MCF 10A (cell line): ENCODE measurements around the gene MBLAC1. TPM values are rescaled to one million over a fixed set of nuclear protein-coding genes. Genes with fewer than 3 reads are reported as not detected.
A peak's percentile ranks its signal among the peaks of the same experiment; 100 is the strongest.

Source experiments
- BruUV-seq: library from RNA; stranded (reverse); fragments of 400-500 nt; replicated peaks from 2 replicates; lab custom pipeline; 2021; lab: Mats Ljungman, UMichigan
- CTCF ChIA-PET: fragments of 300-600 bp; sonication (Branson Sonifier 250); formaldehyde crosslinking; extraction: SDS; loops from one replicate; lab custom pipeline; 2021; ENCODE audit warnings: antibody characterized with exemption, inconsistent platforms; lab: Yijun Ruan, JAX
- POLR2A ChIA-PET: fragments of 300-600, 350-650 bp; sonication (Branson Sonifier 250); formaldehyde crosslinking; extraction: SDS; loops from one replicate; lab custom pipeline; 2020; ENCODE audit warnings: antibody characterized with exemption, inconsistent platforms; lab: Yijun Ruan, JAX
- DNase-seq: peaks from one replicate; pipeline ENCODE4 v3.0.0-alpha.2; 2018; ENCODE audit not compliant: unreplicated experiment
- H3K27ac Mint-ChIP-seq: one replicate; pipeline ENCODE4 v1.8.0; 2022; ENCODE audit warnings: mild to moderate bottlenecking, low read depth, mixed read lengths; ENCODE audit not compliant: unreplicated experiment
- H3K27me3 Mint-ChIP-seq: one replicate; pipeline ENCODE4 v1.8.0; 2022; ENCODE audit warnings: mixed read lengths; ENCODE audit not compliant: insufficient read depth, unreplicated experiment
- H3K36me3 Mint-ChIP-seq: one replicate; pipeline ENCODE4 v1.8.0; 2022; ENCODE audit warnings: mild to moderate bottlenecking, moderate library complexity, mixed read lengths; ENCODE audit not compliant: insufficient read depth, unreplicated experiment
- H3K4me1 Mint-ChIP-seq: one replicate; pipeline ENCODE4 v1.8.0; 2022; ENCODE audit warnings: mixed read lengths; ENCODE audit not compliant: insufficient read depth, unreplicated experiment
- H3K4me3 Mint-ChIP-seq: one replicate; pipeline ENCODE4 v1.8.0; 2022; ENCODE audit warnings: mild to moderate bottlenecking, moderate library complexity, mixed read lengths; ENCODE audit not compliant: unreplicated experiment
- H3K9me3 Mint-ChIP-seq: one replicate; pipeline ENCODE4 v1.8.0; 2022; ENCODE audit warnings: mixed read lengths; ENCODE audit not compliant: unreplicated experiment
- intact Hi-C: fragments of 100-400 bp; cut with micrococcal nuclease; formaldehyde crosslinking; loops from 2 replicates; pipeline ENCODE4 v1.14.1; 2022
- total RNA-seq: library from RNA; stranded (reverse); gene quantifications from 2 replicates; pipeline ENCODE4 v1.2.3, GENCODE V29; 2022
- TF ChIP-seq, protein P1 (sequence below): fragments of 200-600 bp; IDR thresholded peaks from one replicate; pipeline ENCODE4 v1.8.0; 2022; ENCODE audit warnings: antibody characterized with exemption, mild to moderate bottlenecking; ENCODE audit not compliant: unreplicated experiment

Gene MBLAC1
- total RNA-seq, 1 experiment from 2014 or later: 3.2 TPM

- Mint-ChIP-seq H3K27me3 (peaks cover 24% of the 10 kb centered on the region), H3K36me3 (peaks cover 5% of the 10 kb centered on the region), H3K9me3 (no peaks in the 10 kb centered on the region), H3K4me1 (peaks cover 13% of the 10 kb centered on the region), H3K4me3 (no peak overlapping the region), H3K27ac (peak overlapping the region; percentile 22)
- no TSS peak for BruUV-seq
- DNase-seq: peak; percentile 52
- intact Hi-C loops: no loop called here
- TF ChIP-seq, protein P1, sequence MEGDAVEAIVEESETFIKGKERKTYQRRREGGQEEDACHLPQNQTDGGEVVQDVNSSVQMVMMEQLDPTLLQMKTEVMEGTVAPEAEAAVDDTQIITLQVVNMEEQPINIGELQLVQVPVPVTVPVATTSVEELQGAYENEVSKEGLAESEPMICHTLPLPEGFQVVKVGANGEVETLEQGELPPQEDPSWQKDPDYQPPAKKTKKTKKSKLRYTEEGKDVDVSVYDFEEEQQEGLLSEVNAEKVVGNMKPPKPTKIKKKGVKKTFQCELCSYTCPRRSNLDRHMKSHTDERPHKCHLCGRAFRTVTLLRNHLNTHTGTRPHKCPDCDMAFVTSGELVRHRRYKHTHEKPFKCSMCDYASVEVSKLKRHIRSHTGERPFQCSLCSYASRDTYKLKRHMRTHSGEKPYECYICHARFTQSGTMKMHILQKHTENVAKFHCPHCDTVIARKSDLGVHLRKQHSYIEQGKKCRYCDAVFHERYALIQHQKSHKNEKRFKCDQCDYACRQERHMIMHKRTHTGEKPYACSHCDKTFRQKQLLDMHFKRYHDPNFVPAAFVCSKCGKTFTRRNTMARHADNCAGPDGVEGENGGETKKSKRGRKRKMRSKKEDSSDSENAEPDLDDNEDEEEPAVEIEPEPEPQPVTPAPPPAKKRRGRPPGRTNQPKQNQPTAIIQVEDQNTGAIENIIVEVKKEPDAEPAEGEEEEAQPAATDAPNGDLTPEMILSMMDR: no peak
- POLR2A ChIA-PET: interaction anchor here (0.6 to 1.7 kb wide), 7 partner anchors 9 to 172 kb away, joined by 3 to 11 read pairs (median 4); partner anchors contain the start of genes GPC2 and LAMTOR4
- CTCF ChIA-PET: interaction anchor here (0.6 to 1.2 kb wide), 4 partner anchors 14 to 54 kb away, joined by 3 to 6 read pairs (median 4); no protein-coding TSS in a partner anchor
Observed at GRCh38 chr7:100163006-100163531, 36.3 kb downstream of the MBLAC1 start.

GRCh38 chr7:100163871-100164270 is 37.1 kb downstream of the MBLAC1 start:
- H3K4me3 Mint-ChIP-seq: no peak overlapping the region
- peaks cover 5% of the 10 kb centered on the region for H3K36me3 Mint-ChIP-seq
- H3K27ac Mint-ChIP-seq: no peak overlapping the region
- TF ChIP-seq, protein P1: no peak
- no TSS peak for BruUV-seq
- POLR2A ChIA-PET: interaction anchor here (0.7 to 1.7 kb wide), 4 partner anchors 8 to 89 kb away, joined by 3 to 11 read pairs (median 4); partner anchors contain the start of gene LAMTOR4
- CTCF ChIA-PET: interaction anchor here (1.2 to 3.1 kb wide), 2 partner anchors 31 to 54 kb away, joined by 3 to 10 read pairs; no protein-coding TSS in a partner anchor
- H3K27me3 Mint-ChIP-seq: peaks cover 28% of the 10 kb centered on the region
- peaks cover 21% of the 10 kb centered on the region for H3K4me1 Mint-ChIP-seq
- H3K9me3 Mint-ChIP-seq: no peaks in the 10 kb centered on the region
- DNase-seq: no peak
- intact Hi-C loops: no loop called here

- POLR2A ChIA-PET: interaction anchor here (1.0 to 1.7 kb wide), 2 partner anchors 106 to 262 kb away, joined by 4 to 5 read pairs; partner anchors contain the start of gene ZCWPW1
- peaks cover 42% of the 10 kb centered on the region for H3K27me3 Mint-ChIP-seq
- peaks cover 28% of the 10 kb centered on the region for H3K4me1 Mint-ChIP-seq
- TF ChIP-seq, protein P1: no peak
- no TSS peak for BruUV-seq
- no peak for DNase-seq
- no peaks in the 10 kb centered on the region for H3K9me3 Mint-ChIP-seq
- CTCF ChIA-PET: interaction anchor here (3.1 kb wide), 1 partner anchor 34 kb away, joined by 10 read pairs; no protein-coding TSS in a partner anchor
- peak overlapping the region; percentile 54 for H3K27ac Mint-ChIP-seq
- H3K4me3 Mint-ChIP-seq: no peak overlapping the region
- intact Hi-C loops: no loop called here
- no peaks in the 10 kb centered on the region for H3K36me3 Mint-ChIP-seq
Observed at GRCh38 chr7:100166317-100166940, 39.7 kb downstream of the MBLAC1 start.
